Duodenal mucosa (tissue), 2 donors: ENCODE results near the gene VEGFD.
"Not testable (repeated sequence)": the region's sequence is repeated elsewhere in the genome, so short reads cannot be mapped to it uniquely, and the experiment has no call there.

Source experiments
- H3K27ac ChIP-seq: one replicate; pipeline ENCODE4 v1.7.0; 2013; ENCODE audit warnings: low read depth, low read length
- H3K27me3 ChIP-seq, 2 donors: one replicate each; pipeline ENCODE4 v1.7.0; 2013; ENCODE audit warnings: low read length in 2 of 2, control low read depth in 1 of 2; ENCODE audit not compliant: insufficient read depth in 2 of 2, control insufficient read depth in 1 of 2
- H3K36me3 ChIP-seq, 2 donors: one replicate each; pipeline ENCODE4 v1.7.0; 2013; ENCODE audit warnings: low read length in 2 of 2, control low read depth in 1 of 2; ENCODE audit not compliant: insufficient read depth in 2 of 2, control insufficient read depth in 1 of 2
- H3K4me1 ChIP-seq, 2 donors: one replicate each; pipeline ENCODE4 v1.7.0; 2013; ENCODE audit warnings: low read length in 2 of 2, control low read depth in 1 of 2; ENCODE audit not compliant: insufficient read depth in 2 of 2, control insufficient read depth in 1 of 2
- H3K4me3 ChIP-seq, 2 donors: one replicate each; pipeline ENCODE4 v1.7.0; 2013; ENCODE audit warnings: low read length in 2 of 2, low read depth in 1 of 2
- H3K9ac ChIP-seq, 2 donors: one replicate each; pipeline ENCODE4 v1.7.0; 2013; ENCODE audit warnings: low read length in 2 of 2, low read depth in 1 of 2
- H3K9me3 ChIP-seq, 2 donors: one replicate each; pipeline ENCODE4 v1.7.0; 2013; ENCODE audit warnings: low read length in 2 of 2, control low read depth in 1 of 2; ENCODE audit not compliant: control insufficient read depth in 1 of 2

The VEGFD gene

DNA sequence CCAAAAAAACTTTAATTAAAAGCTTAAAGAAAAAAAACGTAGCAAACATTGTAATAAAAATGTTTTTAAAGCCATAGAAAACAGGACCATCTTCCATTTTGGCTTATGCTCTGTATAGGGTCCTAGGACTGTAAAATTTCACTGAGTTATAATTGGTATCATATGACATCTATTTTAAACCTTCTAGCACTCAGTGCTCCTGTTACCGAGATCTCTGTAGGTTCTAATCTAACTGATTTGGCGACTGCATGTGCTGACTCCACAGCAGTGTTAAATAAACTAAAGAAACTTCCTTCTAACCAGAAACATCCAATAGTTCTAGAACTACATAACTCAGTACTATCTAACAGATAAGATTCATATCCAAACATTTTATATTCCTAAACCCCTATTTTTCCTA, 68.7 kb downstream of the VEGFD start, which contains the start of gene ASB11:
TSS of gene ASB11 (minus strand) at position 132 of the 400 bp plus-strand sequence. CDS start at position 97, 35 bp downstream.
- Histone ChIP-seq H3K9ac (no peak within 1 kb of the TSS), H3K36me3 (no peaks in the 10 kb centered on the region), H3K4me3 (no peak within 1 kb of the TSS), H3K9me3 (no peaks in the 10 kb centered on the region), H3K4me1 (no peaks in the 10 kb centered on the region), H3K27ac (no peak within 1 kb of the TSS), H3K27me3 (no peaks in the 10 kb centered on the region)

- H3K4me3 ChIP-seq, result no peak overlapping the region
- H3K27me3 ChIP-seq, result no peaks in the 10 kb centered on the region
- H3K4me1 ChIP-seq, result no peaks in the 10 kb centered on the region
- no peak overlapping the region for H3K9ac ChIP-seq
- H3K9me3 ChIP-seq, result no peaks in the 10 kb centered on the region
- no peak overlapping the region for H3K27ac ChIP-seq
- no peaks in the 10 kb centered on the region for H3K36me3 ChIP-seq
Observed at GRCh38 chrX:15314472-15314871, 69.7 kb downstream of the VEGFD start.

DNA sequence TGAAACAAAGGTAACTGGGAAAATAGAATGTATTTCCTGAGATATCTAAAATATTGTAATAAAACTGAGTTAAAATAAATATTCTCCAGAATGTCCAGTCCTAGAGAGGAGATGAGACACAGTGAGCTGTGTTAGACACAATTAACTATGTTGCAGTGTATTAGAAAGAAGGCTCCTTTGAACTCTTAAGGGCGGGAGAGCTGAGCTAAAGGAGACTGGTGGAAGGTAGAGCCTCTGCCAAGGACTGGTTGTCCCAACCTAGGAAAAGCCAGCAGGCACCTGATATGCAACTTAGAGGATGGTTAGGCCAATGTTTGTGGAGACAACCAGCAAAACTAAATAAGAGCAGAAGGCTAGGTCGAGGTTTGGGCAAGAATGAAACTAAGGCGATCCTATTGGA, 73.1 kb downstream of the VEGFD start:
- H3K4me1 ChIP-seq, result no peaks in the 10 kb centered on the region
- H3K36me3 ChIP-seq, result no peaks in the 10 kb centered on the region
- H3K27ac ChIP-seq, result no peak overlapping the region
- H3K9me3 ChIP-seq, result no peaks in the 10 kb centered on the region
- no peak overlapping the region for H3K9ac ChIP-seq
- no peak overlapping the region for H3K4me3 ChIP-seq
- no peaks in the 10 kb centered on the region for H3K27me3 ChIP-seq

DNA sequence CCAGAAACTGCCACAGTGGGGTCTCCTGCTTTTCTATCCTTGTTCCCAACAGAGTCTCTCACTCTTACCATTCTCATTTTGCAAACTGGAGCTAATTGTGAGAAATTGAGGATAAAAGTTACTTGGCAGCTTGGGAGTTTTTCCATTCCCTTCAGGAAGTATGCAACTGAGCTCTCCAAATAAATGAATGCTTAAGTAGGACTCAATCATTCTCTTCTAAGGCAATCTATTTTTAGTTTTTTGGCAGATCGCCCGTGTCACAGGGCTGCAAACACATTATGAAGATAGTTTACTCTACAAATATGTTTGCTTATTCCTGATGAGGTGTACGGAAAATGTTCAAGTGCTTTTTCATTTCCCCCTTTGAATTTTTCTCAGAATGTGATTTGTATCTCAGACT, 74.1 kb downstream of the VEGFD start:
- H3K27ac ChIP-seq, result no peak overlapping the region
- H3K9me3 ChIP-seq, result no peaks in the 10 kb centered on the region
- H3K9ac ChIP-seq, result no peak overlapping the region
- no peak overlapping the region for H3K4me3 ChIP-seq
- no peaks in the 10 kb centered on the region for H3K36me3 ChIP-seq
- H3K27me3 ChIP-seq, result no peaks in the 10 kb centered on the region
- no peaks in the 10 kb centered on the region for H3K4me1 ChIP-seq

- H3K27me3 ChIP-seq, result not testable (repeated sequence)
Observed at GRCh38 chrX:15305899-15306298, 78.3 kb downstream of the VEGFD start.

GRCh38 chrX:15301924-15302323, 82.3 kb downstream of the VEGFD start:
- H3K4me1 ChIP-seq, result no peaks in the 10 kb centered on the region
- no peak overlapping the region for H3K4me3 ChIP-seq
- no peaks in the 10 kb centered on the region for H3K36me3 ChIP-seq
- H3K27ac ChIP-seq, result no peak overlapping the region
- no peak overlapping the region for H3K9ac ChIP-seq
- no peaks in the 10 kb centered on the region for H3K9me3 ChIP-seq
- H3K27me3 ChIP-seq, result no peaks in the 10 kb centered on the region

More at GRCh38 chrX:15305899-15306298, 78.3 kb downstream of the VEGFD start:
- not testable (repeated sequence) for H3K4me3 ChIP-seq, H3K9me3 ChIP-seq, H3K9ac ChIP-seq, H3K27ac ChIP-seq, H3K36me3 ChIP-seq, H3K4me1 ChIP-seq

- no peaks in the 10 kb centered on the region for H3K4me1 ChIP-seq
- H3K9ac ChIP-seq, result no peak overlapping the region
- peak overlapping the region; percentile 31 to 36 for H3K4me3 ChIP-seq
- H3K36me3 ChIP-seq, result no peaks in the 10 kb centered on the region
- no peaks in the 10 kb centered on the region for H3K9me3 ChIP-seq
- no peak overlapping the region for H3K27ac ChIP-seq
- no peaks in the 10 kb centered on the region for H3K27me3 ChIP-seq
Observed at GRCh38 chrX:15299941-15300851, 84.0 kb downstream of the VEGFD start.

DNA sequence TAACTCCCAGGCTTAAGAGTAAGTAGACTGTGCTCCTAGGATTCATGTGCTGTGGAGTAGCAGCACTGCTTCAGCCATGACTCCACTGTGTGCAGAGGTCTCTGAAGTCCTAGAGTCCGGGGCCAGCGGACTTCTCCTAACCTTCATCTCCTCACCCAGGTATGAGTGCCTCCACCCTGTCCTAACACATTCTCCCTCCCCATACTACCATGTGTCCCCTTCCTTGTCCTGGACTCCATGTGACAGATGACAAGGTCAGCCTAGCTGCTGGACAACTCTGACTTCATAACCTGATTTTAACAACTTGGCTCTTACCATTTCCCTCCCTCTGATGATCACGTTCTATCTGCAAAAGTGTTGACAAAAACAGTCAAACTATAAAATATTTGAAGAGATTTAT, 85.4 kb downstream of the VEGFD start:
- H3K4me3 ChIP-seq, result no peak overlapping the region
- H3K9me3 ChIP-seq, result no peaks in the 10 kb centered on the region
- H3K4me1 ChIP-seq, result no peaks in the 10 kb centered on the region
- H3K27ac ChIP-seq, result no peak overlapping the region
- H3K36me3 ChIP-seq, result no peaks in the 10 kb centered on the region
- no peaks in the 10 kb centered on the region for H3K27me3 ChIP-seq
- H3K9ac ChIP-seq, result no peak overlapping the region

- Histone ChIP-seq H3K36me3 (no peaks in the 10 kb centered on the region), H3K27me3 (no peaks in the 10 kb centered on the region), H3K9me3 (no peaks in the 10 kb centered on the region), H3K27ac (no peak overlapping the region), H3K4me1 (no peaks in the 10 kb centered on the region), H3K4me3 (no peak overlapping the region), H3K9ac (no peak overlapping the region)
Observed at GRCh38 chrX:15298201-15298600, 86.0 kb downstream of the VEGFD start.
